ENCODE results near the gene SOX30. TPM values are rescaled to one million over a fixed set of nuclear protein-coding genes. Genes with fewer than 3 reads are reported as not detected.

The SOX30 gene
- total and polyA plus RNA-seq, 4 donors: under 0.01 to 0.21 TPM; not detected in 2

DNA sequence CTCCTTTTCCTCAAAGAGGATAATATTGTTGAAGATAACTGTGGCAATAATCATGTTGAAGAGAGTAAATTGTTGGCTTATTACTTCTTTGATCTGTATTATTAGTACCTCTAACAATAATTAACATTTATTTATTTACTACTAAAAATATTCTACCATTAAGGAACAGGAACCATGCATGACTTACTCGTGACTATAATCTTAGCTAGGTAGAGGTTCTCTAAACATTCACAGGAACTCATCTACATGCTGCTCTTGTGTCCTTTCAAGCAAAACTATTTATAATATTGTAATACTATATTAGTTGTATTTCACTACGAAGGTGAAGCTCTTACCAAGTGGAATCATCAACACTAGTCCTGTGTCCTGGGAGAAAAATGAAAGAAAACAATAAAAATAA is 3.1 kb downstream of the SOX30 start:
- Histone ChIP-seq H3K36me3 (ENCODE audit: control insufficient read depth in 4 of 4, insufficient read depth in 3 of 4, low read depth in 1 of 4, low read length in 3 of 4) (no peaks in the 10 kb centered on the region), H3K9me3 (ENCODE audit: control insufficient read depth in 4 of 4, low read length in 3 of 4) (peaks cover 0 to 18% (median 4%) of the 10 kb centered on the region in 4 donors), H3K4me1 (ENCODE audit: control insufficient read depth in 4 of 4, insufficient read depth in 4 of 4, low read length in 3 of 4) (no peaks in the 10 kb centered on the region), H3K27ac (ENCODE audit: low read depth in 1 of 2, low read length in 2 of 2) (no peak overlapping the region), H3K27me3 (ENCODE audit: control insufficient read depth in 4 of 4, insufficient read depth in 4 of 4, low read length in 3 of 4) (no peaks in the 10 kb centered on the region), H3K9ac (ENCODE audit: low read depth in 1 of 2, low read length in 2 of 2) (no peak overlapping the region), H3K4me3 (ENCODE audit: low read depth in 1 of 3, low read length in 3 of 3) (no peak overlapping the region)
- 86% methylated on average over 2 of the region's 2 CpGs for WGBS
- no peak for TF ChIP-seq HNF4A (conservative IDR thresholded peaks at IDR 0.05)
- no peak for TF ChIP-seq RAD21 (IDR thresholded peaks at IDR 0.05)
- TF ChIP-seq HNF4G (IDR thresholded peaks at IDR 0.05): no peak
- TF ChIP-seq, protein P1, sequence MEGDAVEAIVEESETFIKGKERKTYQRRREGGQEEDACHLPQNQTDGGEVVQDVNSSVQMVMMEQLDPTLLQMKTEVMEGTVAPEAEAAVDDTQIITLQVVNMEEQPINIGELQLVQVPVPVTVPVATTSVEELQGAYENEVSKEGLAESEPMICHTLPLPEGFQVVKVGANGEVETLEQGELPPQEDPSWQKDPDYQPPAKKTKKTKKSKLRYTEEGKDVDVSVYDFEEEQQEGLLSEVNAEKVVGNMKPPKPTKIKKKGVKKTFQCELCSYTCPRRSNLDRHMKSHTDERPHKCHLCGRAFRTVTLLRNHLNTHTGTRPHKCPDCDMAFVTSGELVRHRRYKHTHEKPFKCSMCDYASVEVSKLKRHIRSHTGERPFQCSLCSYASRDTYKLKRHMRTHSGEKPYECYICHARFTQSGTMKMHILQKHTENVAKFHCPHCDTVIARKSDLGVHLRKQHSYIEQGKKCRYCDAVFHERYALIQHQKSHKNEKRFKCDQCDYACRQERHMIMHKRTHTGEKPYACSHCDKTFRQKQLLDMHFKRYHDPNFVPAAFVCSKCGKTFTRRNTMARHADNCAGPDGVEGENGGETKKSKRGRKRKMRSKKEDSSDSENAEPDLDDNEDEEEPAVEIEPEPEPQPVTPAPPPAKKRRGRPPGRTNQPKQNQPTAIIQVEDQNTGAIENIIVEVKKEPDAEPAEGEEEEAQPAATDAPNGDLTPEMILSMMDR (IDR thresholded peaks at IDR 0.05; ENCODE audit: low read depth, low read length, missing input control): no peak
- TF ChIP-seq, protein P2, sequence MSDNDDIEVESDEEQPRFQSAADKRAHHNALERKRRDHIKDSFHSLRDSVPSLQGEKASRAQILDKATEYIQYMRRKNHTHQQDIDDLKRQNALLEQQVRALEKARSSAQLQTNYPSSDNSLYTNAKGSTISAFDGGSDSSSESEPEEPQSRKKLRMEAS (IDR thresholded peaks at IDR 0.05): no peak
- TF ChIP-seq RXRA (IDR thresholded peaks at IDR 0.05): no peak
- TF ChIP-seq, protein P3, sequence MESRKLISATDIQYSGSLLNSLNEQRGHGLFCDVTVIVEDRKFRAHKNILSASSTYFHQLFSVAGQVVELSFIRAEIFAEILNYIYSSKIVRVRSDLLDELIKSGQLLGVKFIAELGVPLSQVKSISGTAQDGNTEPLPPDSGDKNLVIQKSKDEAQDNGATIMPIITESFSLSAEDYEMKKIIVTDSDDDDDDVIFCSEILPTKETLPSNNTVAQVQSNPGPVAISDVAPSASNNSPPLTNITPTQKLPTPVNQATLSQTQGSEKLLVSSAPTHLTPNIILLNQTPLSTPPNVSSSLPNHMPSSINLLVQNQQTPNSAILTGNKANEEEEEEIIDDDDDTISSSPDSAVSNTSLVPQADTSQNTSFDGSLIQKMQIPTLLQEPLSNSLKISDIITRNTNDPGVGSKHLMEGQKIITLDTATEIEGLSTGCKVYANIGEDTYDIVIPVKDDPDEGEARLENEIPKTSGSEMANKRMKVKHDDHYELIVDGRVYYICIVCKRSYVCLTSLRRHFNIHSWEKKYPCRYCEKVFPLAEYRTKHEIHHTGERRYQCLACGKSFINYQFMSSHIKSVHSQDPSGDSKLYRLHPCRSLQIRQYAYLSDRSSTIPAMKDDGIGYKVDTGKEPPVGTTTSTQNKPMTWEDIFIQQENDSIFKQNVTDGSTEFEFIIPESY (IDR thresholded peaks at IDR 0.05): no peak
- TF ChIP-seq, protein P4, sequence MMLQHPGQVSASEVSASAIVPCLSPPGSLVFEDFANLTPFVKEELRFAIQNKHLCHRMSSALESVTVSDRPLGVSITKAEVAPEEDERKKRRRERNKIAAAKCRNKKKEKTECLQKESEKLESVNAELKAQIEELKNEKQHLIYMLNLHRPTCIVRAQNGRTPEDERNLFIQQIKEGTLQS (IDR thresholded peaks at IDR 0.05): no peak
- no peak for TF ChIP-seq NR2F2 (IDR thresholded peaks at IDR 0.05)
- no peak for TF ChIP-seq YY1 (IDR thresholded peaks at IDR 0.05)
- TF ChIP-seq GABPA (IDR thresholded peaks at IDR 0.05 in 1 of 2, conservative IDR thresholded peaks at IDR 0.05 in 1 of 2): no peak
- no peak for DNase-seq (ENCODE audit: low spot score)

DNA sequence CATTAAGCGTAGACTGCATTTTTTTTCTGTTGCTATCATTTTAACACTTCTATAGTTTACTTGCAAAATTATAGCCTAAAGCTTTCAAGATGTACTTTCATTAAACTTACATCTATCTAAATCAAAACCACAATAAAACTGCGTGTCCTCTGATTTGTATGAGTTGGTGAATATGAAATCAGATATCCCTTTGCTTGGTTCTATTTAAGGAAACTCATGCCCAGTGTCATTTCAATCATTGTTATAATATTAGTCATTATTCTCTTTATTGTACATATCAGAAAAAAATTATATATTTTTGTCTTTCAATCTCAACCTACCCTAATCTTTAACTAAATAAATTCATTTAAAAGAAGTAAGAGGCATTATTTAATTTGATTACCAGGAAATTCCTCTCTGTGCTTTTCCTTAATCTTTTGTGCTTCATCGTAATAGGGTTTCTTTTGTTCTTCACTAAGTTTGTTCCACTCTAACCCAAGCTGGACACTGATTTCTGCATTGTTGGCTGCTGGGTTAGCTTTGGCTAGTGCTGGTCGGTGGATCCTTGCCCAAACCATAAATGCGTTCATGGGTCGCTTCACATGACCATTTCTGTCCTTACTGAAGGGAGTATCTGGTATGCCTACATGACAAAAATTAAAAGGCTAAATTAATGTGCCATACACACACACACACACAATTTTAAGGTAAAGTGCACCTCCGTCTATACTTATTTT is 3.8 kb downstream of the SOX30 start:
- no peak for DNase-seq (ENCODE audit: low spot score)
- TF ChIP-seq, protein P1 (IDR thresholded peaks at IDR 0.05; ENCODE audit: low read depth, low read length, missing input control): no peak
- no peak for TF ChIP-seq HNF4G (IDR thresholded peaks at IDR 0.05)
- TF ChIP-seq FOXA1 (IDR thresholded peaks at IDR 0.05): no peak
- no peak for TF ChIP-seq FOXA2 (IDR thresholded peaks at IDR 0.05)
- TF ChIP-seq EGR1 (IDR thresholded peaks at IDR 0.05; ENCODE audit: low read depth in 2 of 2): no peak
- Histone ChIP-seq H3K36me3 (ENCODE audit: control insufficient read depth in 4 of 4, insufficient read depth in 3 of 4, low read depth in 1 of 4, low read length in 3 of 4) (no peaks in the 10 kb centered on the region), H3K9me3 (ENCODE audit: control insufficient read depth in 4 of 4, low read length in 3 of 4) (peaks cover 0 to 16% (median 4%) of the 10 kb centered on the region in 4 donors), H3K4me1 (ENCODE audit: control insufficient read depth in 4 of 4, insufficient read depth in 4 of 4, low read length in 3 of 4) (no peaks in the 10 kb centered on the region), H3K27ac (ENCODE audit: low read depth in 1 of 2, low read length in 2 of 2) (no peak overlapping the region), H3K4me3 (ENCODE audit: low read depth in 1 of 3, low read length in 3 of 3) (no peak overlapping the region), H3K9ac (ENCODE audit: low read depth in 1 of 2, low read length in 2 of 2) (no peak overlapping the region), H3K27me3 (ENCODE audit: control insufficient read depth in 4 of 4, insufficient read depth in 4 of 4, low read length in 3 of 4) (no peaks in the 10 kb centered on the region)
- WGBS: 90% methylated on average over 7 of the region's 7 CpGs

Data from liver (tissue), 9 donors.